Activated CD8-positive, alpha-beta memory T cell treated with anti-CD3 and anti-CD28 coated beads for 1 hour (primary cell): ENCODE measurements around the gene PRKCB.

ENCODE experiments used
- DNase-seq, 2 donors: peaks; one replicate each; pipeline ENCODE4 v3.0.0-alpha.2; 2020; ENCODE audit warnings: low read depth in 1 of 2; ENCODE audit errors: extremely low read depth in 1 of 2

The PRKCB gene

DNA sequence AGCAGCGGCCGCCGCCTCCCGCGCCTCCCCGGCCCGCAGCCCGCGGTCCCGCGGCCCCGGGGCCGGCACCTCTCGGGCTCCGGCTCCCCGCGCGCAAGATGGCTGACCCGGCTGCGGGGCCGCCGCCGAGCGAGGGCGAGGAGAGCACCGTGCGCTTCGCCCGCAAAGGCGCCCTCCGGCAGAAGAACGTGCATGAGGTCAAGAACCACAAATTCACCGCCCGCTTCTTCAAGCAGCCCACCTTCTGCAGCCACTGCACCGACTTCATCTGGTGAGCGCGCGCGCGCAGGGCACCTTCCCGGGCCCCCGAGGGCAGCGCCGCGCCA is 258 bp downstream of the PRKCB start:
- DNase-seq, result no peak

DNA sequence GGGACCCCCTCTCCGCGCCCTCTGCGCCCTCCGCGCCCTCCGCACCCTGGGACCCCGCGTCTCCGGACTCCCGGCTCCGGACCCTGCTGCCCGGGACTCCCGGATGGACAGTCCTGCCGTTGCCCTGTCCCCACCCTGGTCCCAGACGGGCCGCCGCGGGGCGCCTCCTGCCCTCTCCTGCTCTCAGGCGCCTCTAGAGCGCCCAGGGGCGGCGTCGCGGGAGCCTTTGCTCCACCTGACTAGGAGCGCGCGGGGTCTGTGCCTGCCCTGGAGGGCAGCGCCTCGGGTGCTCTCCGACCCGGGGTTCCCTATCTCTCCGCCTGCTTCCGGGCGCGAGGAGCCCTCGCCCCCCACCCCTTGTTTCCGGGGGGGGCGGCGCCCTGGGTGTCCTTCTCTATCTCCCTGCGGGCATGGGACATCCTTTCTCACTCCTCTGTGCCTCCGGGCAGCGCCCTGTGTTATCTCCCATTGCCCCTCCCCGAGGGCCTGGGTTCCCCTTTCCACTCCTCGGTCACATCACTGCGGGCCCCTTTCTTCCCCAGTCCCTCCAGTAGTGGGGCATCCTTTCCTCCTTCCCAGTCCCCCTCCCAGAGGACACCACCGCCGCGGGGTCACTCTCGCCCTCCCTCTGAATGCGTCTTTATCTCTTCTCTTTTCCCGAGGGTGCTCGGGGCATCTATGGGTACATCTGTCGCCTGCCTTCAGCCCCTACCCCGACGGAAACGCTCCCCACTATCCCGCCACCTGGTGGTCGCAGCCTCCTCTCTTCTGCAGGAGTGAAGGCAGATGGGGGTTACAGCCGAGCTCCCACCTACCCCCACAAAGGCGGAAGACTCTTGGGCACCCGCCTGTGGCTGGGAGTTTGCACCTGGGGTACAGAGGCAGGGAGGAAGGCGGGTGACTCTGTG is 875 bp downstream of the PRKCB start:
- peak; percentile 36 to 38 for DNase-seq

DNA sequence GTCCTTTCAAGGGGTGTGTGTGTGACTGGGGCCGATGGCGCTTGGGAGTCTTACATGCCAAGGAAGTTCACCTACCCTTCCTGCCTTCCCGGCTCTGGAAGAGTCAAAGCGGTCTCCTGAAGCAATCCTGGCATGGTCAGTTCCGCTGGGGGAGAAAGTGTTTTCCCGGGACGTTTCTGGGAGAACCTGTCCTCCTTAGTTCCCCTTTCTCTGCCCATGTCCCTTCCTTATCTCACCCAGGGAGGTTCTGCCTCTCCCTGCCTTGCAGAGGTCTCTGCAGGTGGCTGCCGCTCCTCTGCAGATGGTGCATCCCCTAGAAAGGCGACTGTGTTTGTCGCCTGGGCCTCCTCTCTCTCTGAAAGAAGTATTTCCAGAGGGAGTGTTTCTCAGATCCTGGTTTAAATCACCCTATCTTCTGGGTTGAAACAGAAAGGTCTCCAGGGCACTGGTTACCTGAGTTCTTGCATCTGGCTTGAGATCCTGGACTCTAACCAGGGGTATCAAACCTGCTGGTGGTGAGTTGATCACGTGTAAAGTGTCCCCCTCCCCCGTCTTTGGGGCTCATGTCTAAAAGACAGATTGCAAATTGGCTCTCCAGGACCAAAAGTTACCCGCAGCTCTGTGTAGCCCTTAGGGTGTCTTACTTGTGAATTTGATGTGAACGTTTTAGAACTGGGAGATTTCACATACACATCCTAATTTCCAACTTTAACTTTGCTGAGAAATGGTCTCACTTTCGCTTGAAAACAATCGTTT is 1.9 kb downstream of the PRKCB start:
- no peak for DNase-seq

DNA sequence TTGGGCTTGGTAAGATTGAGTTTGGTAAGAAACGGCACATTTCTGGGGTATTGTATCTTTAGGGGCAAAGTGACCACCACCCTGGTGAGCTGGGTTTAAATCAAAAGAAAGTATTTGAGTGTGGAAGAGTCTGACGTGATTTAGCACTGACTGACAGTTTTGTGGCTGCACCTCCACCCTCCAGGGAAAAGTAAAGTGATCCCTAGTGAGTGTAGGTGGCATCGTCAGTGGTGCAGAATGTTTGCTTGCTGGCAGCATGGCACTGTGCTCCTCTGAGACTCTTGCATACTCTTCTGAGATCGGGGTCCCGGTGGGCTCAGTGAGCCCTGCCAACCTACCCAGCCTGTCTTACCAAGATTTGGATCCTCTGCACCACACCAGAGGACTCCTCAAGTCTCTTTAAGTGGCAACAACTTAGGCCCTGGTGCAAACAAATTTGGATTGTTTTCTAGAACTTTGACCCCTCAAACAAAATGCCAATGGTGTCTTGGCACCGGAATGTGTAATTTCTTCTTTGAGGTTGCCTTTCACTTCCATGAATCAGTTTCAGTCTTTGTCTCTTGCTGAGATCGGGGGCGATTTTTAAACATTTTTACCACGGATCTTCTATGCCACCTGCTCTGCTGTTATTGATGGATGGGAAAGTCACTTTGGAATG is 2.8 kb downstream of the PRKCB start:
- no peak for DNase-seq

DNA sequence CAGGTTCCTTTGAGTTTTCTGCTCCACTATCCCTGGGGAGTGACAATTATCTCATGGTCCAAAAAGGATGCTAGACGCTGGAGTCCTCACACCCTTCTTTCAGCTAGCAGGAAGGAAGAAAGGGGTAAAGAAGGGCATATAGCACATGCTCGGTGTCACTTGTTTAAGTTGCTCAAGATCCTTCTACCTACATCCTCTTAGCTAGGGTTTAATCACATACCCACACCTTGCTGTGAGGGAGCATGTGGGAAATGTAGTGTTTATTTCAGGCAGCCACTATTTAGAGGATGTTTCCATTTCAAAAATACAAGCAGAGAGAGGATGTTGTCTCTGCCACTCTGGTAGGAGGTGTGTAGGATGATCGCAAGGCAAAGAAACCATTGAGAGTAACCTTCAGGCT is 4.5 kb downstream of the PRKCB start:
- DNase-seq, result no peak

DNA sequence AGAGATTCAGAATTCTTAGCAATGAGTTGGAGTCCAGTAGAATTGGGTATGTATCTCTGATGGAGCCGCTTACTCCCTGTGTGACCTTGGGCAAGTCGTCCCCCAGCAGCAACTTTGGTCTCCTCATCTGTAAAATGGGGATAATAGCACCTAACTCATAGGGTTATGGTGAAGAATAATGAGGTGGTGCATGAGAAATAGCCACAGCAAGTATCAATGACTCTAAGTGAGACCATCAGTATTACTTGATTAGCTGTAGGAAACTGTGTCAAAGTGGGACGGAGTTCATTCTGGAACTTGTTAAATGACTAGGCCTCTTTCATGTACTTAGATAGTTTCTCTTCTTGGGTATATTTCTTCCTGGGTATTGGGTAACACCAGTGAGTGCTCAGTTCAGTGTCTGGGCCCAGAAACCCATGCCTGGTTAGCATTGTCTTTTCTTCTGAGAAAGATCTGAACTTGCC is 6.4 kb downstream of the PRKCB start:
- DNase-seq, result no peak

DNA sequence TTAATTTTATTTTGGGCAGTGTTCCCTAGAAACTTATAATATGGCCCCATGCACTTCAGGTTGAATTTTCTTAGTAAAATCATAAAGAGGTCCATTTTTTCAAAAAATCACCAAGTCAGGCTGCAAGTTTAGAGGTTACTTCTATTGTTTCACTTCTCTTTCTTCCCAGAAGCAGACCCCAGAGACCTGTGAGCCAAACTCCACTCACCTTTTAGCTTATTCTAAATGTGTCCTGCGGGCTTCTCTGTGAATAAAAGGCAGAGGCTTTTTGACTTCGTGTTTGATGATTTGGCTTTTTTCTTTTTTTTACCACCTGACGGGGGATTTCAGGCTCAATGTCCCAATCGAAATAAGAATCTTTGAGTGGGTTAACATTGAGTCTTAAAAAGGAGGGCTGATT is 7.4 kb downstream of the PRKCB start:
- DNase-seq, result no peak

DNA sequence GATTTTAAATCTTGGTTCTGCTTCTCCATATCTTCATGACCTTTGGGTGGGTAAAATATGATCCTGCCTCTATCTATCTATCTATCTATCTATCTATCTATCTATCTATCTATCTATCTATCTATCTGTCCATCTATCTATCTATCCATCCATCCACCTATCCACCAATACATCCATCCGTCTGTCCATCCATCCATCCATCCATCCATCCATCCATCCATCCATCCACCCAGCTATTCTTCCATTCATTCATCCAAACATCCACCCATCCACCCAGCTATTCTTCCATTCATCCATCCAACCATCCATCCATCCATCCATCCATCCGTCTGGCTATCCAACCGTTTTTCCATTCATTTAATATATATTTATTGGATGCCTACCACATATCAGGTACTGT is 11.5 kb downstream of the PRKCB start:
- DNase-seq, result no peak

DNA sequence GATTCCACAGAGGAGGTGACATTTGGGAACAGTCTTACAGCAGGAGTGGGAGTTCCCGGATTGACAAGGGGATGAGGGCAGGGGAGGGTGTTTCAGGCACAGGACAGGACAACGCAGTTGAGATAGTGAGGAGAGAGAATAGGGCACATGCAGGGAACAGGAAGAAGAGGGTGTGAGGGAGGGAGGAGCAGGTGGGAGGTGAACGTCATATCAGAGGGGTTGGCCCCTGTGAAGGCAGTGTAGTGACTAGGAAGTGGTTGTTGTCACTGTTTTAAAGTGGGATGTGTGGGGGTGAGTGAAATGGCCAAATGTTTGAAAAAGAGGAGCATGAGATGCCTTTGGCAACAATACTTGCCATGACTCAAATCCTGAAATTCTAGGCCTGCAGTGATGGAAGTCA is 12.2 kb downstream of the PRKCB start:
- no peak for DNase-seq

DNA sequence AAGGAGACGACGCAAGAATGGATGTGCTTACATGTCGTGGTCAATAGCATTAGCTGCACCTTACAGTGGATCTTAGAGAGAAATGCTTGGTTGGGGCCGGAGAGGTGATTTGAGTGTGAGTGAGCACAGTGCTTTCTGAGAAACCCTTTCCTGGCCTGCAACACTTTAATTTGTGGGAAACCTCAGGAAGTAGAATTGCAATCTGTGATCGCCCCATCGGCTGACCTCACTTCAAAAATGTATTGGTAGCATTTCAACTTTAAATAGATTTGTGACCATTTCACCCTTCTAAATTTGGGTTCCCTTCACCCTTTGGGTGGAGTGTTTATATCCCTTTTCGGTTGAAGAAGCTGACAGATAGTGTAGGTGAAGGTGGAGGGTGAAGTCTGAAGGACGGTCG is 13.2 kb downstream of the PRKCB start:
- no peak for DNase-seq

DNA sequence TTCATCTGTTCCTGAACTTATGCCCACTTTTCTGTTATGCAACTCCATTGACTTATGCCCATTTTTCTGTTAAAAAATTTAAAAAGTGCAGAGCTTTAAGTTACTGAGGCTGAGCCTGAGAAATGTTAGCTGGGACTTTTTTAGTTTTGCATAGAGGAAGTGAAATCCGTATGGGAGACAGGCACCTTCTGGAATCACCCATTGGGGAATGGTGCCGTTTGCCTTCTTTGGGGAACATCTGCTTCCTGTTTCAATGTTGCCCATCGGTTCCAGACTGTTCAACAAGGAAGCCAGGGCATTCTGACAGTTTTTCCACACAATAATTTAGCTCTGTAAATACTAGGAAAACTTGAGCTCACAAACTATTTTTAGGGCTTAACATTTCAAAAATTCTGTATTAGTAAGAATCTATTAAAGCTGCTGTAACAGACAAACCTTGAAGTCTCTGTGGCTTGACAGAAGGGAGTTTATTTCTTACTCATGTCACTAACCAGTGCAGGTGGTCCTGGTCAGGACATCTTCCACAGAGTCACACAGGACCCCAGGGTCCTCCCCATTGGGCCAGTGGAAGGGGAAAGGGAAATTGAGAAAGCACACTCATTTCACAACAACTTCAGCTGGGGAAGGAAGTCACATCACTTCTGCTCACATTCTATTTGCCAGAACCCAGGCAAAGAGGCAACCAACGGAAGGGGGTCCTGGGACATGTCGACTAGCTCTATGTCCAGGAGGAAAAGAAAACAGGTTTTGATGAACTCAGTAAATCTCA is 17.2 kb downstream of the PRKCB start:
- no peak for DNase-seq

DNA sequence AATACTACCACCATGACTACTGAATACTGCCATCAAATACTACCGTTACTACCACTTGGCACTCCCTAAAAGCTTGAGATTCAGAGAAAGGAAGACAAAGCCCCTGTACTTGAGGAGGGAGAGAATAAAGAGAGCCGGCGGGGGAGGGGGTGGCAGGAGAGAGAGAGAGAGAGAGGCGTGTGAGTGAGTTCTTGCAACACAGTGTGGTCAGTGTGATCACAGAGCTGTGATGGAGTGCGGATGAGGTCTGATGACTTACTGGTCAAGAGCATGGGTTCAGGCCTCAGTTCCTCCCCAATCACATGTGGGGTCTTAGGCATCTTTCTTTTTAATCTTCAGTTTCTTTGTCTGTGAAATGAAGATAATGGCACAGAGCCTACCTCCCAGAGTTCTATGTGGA is 19.2 kb downstream of the PRKCB start:
- DNase-seq, result no peak

DNA sequence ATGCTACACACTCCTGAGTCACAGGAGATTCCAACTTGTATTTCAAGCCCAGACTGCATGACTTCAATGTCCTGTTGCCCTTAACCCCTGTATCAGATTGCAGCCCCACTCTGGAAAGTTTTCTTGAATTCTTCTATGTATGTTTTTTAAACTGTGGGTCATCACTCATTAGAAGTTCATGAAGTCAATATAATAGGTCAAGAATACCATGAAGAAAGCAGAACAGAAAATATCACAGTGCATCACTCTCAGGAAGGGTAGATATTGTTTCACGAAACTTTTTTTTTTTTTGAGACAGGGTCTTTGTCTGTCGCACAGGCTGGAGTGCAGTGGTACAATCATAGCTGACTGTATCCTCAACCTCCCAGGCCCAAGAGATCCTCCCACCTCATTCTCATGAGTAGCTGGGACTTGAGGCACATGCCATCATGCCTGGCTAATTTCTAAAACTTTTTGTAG is 20.5 kb downstream of the PRKCB start:
- DNase-seq, result no peak

DNA sequence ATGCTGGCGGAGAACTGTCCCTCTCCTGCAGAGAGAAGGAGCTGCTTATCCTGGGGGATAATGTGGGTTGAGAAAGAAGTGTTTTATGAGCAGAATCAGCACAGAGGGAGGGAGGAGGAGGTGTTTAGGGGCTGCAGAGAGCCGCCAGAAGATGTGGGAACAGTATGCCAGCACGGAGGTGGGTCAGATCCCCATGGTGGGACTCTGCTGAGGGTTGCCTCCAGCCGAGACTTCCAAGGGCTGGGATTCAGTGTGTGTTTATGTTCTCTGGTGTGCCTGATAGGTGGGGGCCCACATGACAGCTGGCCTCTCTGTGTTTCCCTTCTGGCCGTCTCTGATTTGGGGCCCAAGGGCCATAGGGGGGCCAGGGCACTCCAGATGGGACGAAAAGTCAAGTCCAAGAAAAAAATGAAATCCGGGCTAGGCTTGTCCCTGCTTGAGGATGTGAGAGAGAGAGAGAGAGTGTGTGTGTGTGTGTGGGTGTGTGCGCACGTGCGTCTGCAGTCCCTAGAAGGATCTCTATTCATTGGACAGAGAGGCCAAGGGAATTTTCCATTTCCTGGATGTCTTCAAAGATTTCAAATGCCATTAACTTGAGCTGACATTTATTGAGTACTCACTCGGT is 21.6 kb downstream of the PRKCB start:
- DNase-seq, result no peak

DNA sequence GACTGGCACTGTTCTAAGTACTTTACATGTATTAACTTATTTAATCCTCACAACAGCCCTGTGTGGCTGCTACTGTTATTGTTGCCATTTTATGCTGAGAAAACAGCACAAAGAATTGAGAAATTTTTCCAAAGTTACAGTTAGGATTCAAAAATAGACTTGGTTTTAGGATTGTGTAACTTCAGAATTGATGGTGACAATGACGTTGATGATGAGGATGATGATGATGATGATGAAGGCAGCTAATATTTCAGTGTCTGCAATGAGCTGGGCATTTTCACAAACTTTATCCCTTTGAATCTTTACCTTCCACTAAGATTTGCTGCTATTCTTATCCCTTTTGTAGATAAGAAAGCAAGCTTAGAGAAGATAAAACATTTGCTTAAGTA is 22.1 kb downstream of the PRKCB start:
- no peak for DNase-seq

DNA sequence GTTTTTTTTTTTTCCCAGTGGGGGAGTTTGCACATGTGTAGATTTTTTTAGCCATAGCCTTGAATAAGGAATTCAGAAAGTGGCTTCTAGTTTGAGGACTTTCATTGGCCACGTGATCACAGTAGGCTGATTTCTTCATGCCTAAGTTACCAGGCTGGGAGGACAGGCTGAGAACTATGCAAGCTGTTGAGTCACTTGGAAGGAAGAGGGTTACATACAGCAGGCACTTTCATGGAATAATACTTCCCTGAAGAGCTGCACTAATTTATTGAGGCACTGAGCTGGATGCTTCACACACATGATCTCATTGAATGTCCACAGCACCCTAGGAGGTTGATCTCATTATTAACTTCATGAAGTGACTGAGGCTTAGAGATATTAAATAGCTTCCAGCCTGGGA is 22.8 kb downstream of the PRKCB start:
- DNase-seq, result no peak

DNA sequence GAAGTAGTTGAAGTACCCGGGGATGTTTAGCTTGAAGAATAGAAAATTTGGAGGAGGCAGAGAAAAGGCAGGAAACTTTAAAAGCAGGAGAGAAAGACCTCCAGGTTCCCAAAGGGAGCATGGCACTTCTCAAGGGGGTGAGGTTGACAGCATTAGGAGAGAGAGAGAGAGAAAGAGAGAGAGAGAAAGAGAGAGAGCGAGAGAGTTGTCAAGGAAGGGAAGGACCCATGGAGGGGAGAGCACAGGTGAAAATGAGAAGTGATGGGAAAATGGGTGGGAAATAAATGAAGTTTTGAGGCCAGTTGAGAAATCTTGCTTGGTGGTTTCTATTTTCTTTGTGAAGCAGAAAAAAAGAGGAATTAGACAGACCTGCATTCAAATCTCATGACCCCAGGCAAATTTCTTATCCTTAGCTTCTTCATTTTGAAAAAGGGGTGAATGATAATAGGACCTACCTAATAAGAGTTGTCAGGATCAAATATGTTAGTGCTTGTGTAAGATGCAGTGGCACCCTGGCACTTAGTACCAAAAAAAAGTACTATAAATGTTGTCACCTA is 24.0 kb downstream of the PRKCB start:
- no peak for DNase-seq

DNA sequence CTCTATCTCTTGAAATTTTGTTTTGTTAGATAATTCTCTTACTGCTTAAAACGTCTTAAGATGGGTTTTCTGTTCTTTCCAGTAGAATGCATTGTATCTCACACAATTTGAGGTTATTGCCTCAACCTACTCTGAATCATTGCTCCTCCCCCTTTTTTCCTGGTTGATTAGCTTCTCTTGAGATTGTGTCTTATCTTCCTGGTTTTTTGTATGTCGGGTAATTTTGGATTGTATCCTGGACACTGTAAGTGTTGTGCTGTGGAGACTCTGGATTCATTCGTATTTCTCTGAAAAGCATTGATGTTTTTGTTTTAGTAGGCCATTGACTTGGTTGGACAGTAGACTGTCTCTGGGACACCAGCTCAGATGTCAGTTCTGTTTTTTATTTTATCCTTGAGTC is 26.1 kb downstream of the PRKCB start:
- DNase-seq, result no peak

DNA sequence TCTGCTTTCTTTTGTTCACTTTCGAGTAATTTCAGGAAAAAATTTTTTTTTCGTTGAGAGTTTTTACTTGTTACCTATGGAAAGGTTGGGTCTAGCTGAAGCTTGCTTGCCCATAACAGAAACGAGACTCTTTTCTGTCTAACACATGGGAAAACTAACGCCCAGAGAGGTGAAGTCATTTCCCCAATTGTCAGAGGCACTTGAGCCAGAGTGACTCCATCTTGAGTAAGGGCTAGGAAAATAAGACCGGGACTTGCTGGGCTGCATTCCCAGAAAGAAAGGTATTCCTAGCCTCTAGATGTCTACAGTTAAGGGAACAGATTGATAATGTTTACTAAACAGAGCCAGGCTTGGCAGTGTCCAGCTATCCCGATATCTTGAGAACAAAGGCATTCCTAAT is 26.8 kb downstream of the PRKCB start:
- DNase-seq, result no peak
